Caco-2 (cell line): ENCODE measurements around the gene TTC7B. TPM values are rescaled to one million over a fixed set of nuclear protein-coding genes. Genes with fewer than 3 reads are reported as not detected.

ENCODE experiments used
- BruUV-seq: library from RNA; stranded (reverse); fragments of 400-500 nt; replicated peaks from 2 replicates; lab custom pipeline; 2021; lab: Mats Ljungman, UMichigan
- CTCF ChIA-PET: fragments of 300-600 bp; sonication (Branson Sonifier 250); formaldehyde crosslinking; loops from one replicate; lab custom pipeline; 2022; ENCODE audit warnings: antibody characterized with exemption; lab: Charles Lee
- POLR2A ChIA-PET: fragments of 300-600 bp; sonication (Branson Sonifier 250); formaldehyde crosslinking; loops from one replicate; lab custom pipeline; 2022; ENCODE audit warnings: antibody characterized with exemption; lab: Charles Lee
- DNase-seq, 2 experiments: peaks; one replicate each; pipeline versions ENCODE4 v3.0.0 to v3.0.0-alpha.2; 2020 to 2022
- H3K27me3 ChIP-seq: replicated peaks from 2 replicates; pipeline ENCODE4 v1.6.0; 2011; ENCODE audit warnings: low read length; ENCODE audit not compliant: control insufficient read depth, insufficient read depth
- H3K36me3 ChIP-seq: 2 replicates; pipeline ENCODE4 v1.5.1; 2011; ENCODE audit warnings: low read length; ENCODE audit not compliant: control insufficient read depth, insufficient read depth
- H3K4me1 ChIP-seq: fragments of 250-450 bp; sonication (Bioruptor Pico); 2 replicates; pipeline ENCODE4 v1.5.1; 2020; ENCODE audit warnings: mild to moderate bottlenecking
- H3K4me3 ChIP-seq: 2 replicates; pipeline ENCODE4 v1.5.1; 2011; ENCODE audit warnings: low read depth, mild to moderate bottlenecking, control low read depth, low read length
- H3K9me3 ChIP-seq: fragments of 250-450 bp; sonication (Bioruptor Pico); 2 replicates; pipeline ENCODE4 v1.5.1; 2020; ENCODE audit warnings: mild to moderate bottlenecking, moderate library complexity
- H3K27ac Mint-ChIP-seq: one replicate; pipeline ENCODE4 v1.8.0; 2022; ENCODE audit warnings: mixed read lengths; ENCODE audit not compliant: unreplicated experiment
- H3K27me3 Mint-ChIP-seq: one replicate; pipeline ENCODE4 v1.8.0; 2022; ENCODE audit warnings: mixed read lengths; ENCODE audit not compliant: insufficient read depth, unreplicated experiment
- H3K36me3 Mint-ChIP-seq: one replicate; pipeline ENCODE4 v1.8.0; 2022; ENCODE audit warnings: mild to moderate bottlenecking, mixed read lengths; ENCODE audit not compliant: insufficient read depth, unreplicated experiment
- H3K4me1 Mint-ChIP-seq: one replicate; pipeline ENCODE4 v1.8.0; 2022; ENCODE audit warnings: low read depth, mixed read lengths; ENCODE audit not compliant: unreplicated experiment
- H3K4me3 Mint-ChIP-seq: one replicate; pipeline ENCODE4 v1.8.0; 2022; ENCODE audit warnings: mild to moderate bottlenecking, moderate library complexity, mixed read lengths; ENCODE audit not compliant: unreplicated experiment
- H3K9me3 Mint-ChIP-seq: one replicate; pipeline ENCODE4 v1.8.0; 2022; ENCODE audit warnings: mixed read lengths; ENCODE audit not compliant: unreplicated experiment
- CTCF ChIP-seq, 2 experiments: fragments of 200-600 bp in 1 of 2; IDR thresholded peaks; 1 replicate in 1 of 2; 2 replicates in 1 of 2; pipeline versions ENCODE4 v1.5.1 to v1.8.0; 2011 to 2022; ENCODE audit warnings: antibody characterized with exemption in 1 of 2, control low read depth in 1 of 2, inconsistent platforms in 1 of 2, low read depth in 1 of 2, low read length in 1 of 2, mild to moderate bottlenecking in 1 of 2, moderate library complexity in 1 of 2; ENCODE audit not compliant: insufficient read depth in 1 of 2, severe bottlenecking in 1 of 2, unreplicated experiment in 1 of 2
- intact Hi-C: fragments of 100-400 bp; cut with micrococcal nuclease; formaldehyde crosslinking; loops from one replicate; pipeline ENCODE4 v1.10.0; 2022; ENCODE audit not compliant: unreplicated experiment
- total RNA-seq: library from RNA; stranded (reverse); gene quantifications from 2 replicates; pipeline ENCODE4 v1.2.3, GENCODE V29; 2022

Gene TTC7B
- total RNA-seq, 1 experiment from 2014 or later: 28.5 TPM

DNA sequence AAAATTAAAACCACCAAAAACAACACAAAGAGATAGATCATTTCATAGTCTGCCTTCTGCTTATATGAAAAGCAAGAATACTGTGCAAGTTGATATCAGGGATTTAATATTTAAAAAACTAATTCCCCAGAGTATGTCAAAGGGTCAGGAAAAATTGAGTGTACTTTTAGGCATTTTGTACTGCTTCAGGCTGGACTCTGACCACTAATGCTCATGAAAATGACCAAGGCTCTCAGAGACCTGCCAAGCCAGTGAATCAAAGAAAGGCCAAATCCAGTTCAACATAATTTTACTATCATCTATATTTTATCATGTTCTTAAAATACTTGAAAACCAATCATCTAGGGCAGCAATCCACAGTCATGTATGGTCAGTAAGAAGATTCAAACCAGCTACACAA is 66.0 kb downstream of the TTC7B start:
- intact Hi-C loops: no loop called here
- Mint-ChIP-seq H3K4me1 (no peaks in the 10 kb centered on the region), H3K27me3 (no peaks in the 10 kb centered on the region), H3K9me3 (peaks cover 13% of the 10 kb centered on the region), H3K4me3 (no peak overlapping the region), H3K36me3 (no peaks in the 10 kb centered on the region), H3K27ac (no peak overlapping the region)
- Histone ChIP-seq H3K27me3 (no peaks in the 10 kb centered on the region), H3K36me3 (no peaks in the 10 kb centered on the region), H3K4me1 (no peaks in the 10 kb centered on the region), H3K4me3 (no peak overlapping the region), H3K9me3 (peaks cover 7% of the 10 kb centered on the region)
- CTCF ChIA-PET: no interaction called here
- POLR2A ChIA-PET: no interaction called here
- no TSS peak for BruUV-seq
- no peak for DNase-seq
- no peak for TF ChIP-seq CTCF (IDR thresholded peaks at IDR 0.05; ENCODE audit: insufficient read depth in 1 of 2, low read depth in 1 of 2, low read length in 1 of 2, severe bottlenecking in 1 of 2, unreplicated experiment in 1 of 2)

DNA sequence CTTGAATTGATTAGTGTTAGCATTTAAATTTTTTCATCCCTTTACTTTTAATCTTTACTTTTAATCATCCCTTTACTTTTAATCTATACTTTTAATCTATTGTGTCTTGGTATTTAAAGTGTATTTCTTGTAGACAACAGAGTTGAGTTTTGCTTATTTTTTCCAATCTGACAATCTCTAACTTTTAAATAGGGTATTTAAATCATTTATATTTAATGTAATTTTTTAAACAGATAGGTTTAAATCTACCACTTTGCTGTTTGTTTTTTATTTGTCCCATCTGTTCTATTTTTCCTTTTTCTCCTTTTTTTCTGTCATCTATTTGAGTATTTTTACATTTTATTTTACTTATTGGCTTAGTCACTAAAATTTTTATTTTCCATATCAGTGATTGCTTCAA is 68.3 kb downstream of the TTC7B start:
- Histone ChIP-seq H3K4me3 (no peak overlapping the region), H3K27me3 (no peaks in the 10 kb centered on the region), H3K4me1 (no peaks in the 10 kb centered on the region), H3K9me3 (peaks cover 7% of the 10 kb centered on the region), H3K36me3 (no peaks in the 10 kb centered on the region)
- Mint-ChIP-seq H3K27ac (no peak overlapping the region), H3K4me3 (no peak overlapping the region), H3K36me3 (peaks cover 8% of the 10 kb centered on the region), H3K9me3 (peaks cover 13% of the 10 kb centered on the region), H3K4me1 (no peaks in the 10 kb centered on the region), H3K27me3 (no peaks in the 10 kb centered on the region)
- CTCF ChIA-PET: no interaction called here
- DNase-seq: no peak
- no peak for TF ChIP-seq CTCF (IDR thresholded peaks at IDR 0.05; ENCODE audit: insufficient read depth in 1 of 2, low read depth in 1 of 2, low read length in 1 of 2, severe bottlenecking in 1 of 2, unreplicated experiment in 1 of 2)
- intact Hi-C loops: no loop called here
- no TSS peak for BruUV-seq
- POLR2A ChIA-PET: no interaction called here

DNA sequence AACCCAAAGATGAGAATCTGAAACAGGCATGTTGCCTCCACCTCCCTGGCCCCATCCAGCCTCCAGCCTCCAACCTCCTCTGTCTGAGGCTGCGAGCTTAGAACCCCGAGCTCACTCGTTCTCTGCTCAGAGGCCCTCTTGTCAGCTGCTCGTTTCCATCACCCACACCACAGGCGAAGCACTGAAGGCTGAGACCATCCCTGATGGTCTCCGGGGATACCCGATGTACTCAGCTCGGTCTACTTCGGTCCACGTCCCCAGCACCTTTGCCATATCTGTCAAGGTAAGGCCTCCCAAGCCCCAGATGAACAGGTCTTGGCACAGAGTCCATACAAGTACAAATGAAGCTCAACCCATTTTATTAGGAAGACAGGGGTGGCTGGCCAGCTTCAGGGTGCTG is 72.4 kb downstream of the TTC7B start:
- H3K36me3 Mint-ChIP-seq: peaks cover 8% of the 10 kb centered on the region
- Histone ChIP-seq H3K27me3 (no peaks in the 10 kb centered on the region), H3K36me3 (no peaks in the 10 kb centered on the region), H3K9me3 (peaks cover 7% of the 10 kb centered on the region), H3K4me1 (no peaks in the 10 kb centered on the region), H3K4me3 (no peak overlapping the region)
- ChIA-PET POLR2A (no interaction called here), CTCF (no interaction called here)
- H3K27me3 Mint-ChIP-seq: no peaks in the 10 kb centered on the region
- H3K9me3 Mint-ChIP-seq: peaks cover 8% of the 10 kb centered on the region
- intact Hi-C loops: no loop called here
- no peak overlapping the region for H3K27ac Mint-ChIP-seq
- no peaks in the 10 kb centered on the region for H3K4me1 Mint-ChIP-seq
- H3K4me3 Mint-ChIP-seq: no peak overlapping the region
- BruUV-seq: no TSS peak
- TF ChIP-seq CTCF (IDR thresholded peaks at IDR 0.05; ENCODE audit: insufficient read depth in 1 of 2, low read depth in 1 of 2, low read length in 1 of 2, severe bottlenecking in 1 of 2, unreplicated experiment in 1 of 2): no peak
- DNase-seq: no peak
